Measurements from ENCODE around the gene FBXW8.

The FBXW8 gene

DNA sequence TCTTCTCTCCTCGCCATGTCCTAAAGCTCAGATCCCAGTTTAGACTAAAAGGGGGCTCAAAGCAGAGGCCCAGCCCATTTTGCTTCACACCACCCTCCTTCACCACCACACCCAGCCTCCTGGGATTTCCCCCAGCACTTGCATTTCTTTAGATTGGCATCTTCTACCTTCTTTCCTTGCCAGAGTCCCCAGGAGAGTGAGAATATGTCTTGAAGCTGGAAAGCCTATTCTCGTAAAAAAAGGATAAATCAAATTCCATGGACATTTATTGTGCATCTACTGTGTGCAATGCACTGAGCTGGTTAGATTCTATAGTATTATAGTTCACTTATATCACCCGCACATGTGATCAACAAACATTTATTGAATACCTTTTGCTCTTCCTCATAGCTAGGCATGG, 10.2 kb downstream of the FBXW8 start:
- FAIRE-seq (no peak), DNase-seq (ENCODE audit: extremely low spot score, insufficient read length, low read depth) (no peak)

- peak; percentile 72 for FAIRE-seq
- no peak for DNase-seq (ENCODE audit: extremely low spot score, insufficient read length, low read depth)
These were observed 11.6 kb downstream of the FBXW8 start for GRCh38 chr12:116922194-116922897.

GRCh38 chr12:116924558-116925453, 14.1 kb downstream of the FBXW8 start:
- DNase-seq (ENCODE audit: extremely low spot score, insufficient read length, low read depth) (peak; percentile 39), FAIRE-seq (peak; percentile 93)

GRCh38 chr12:116926283-116927243, 15.8 kb downstream of the FBXW8 start:
- FAIRE-seq (no peak), DNase-seq (ENCODE audit: extremely low spot score, insufficient read length, low read depth) (no peak)

- DNase-seq (ENCODE audit: extremely low spot score, insufficient read length, low read depth), result no peak
- FAIRE-seq, result no peak
These were observed 16.6 kb downstream of the FBXW8 start for GRCh38 chr12:116927244-116927940.

- DNase-seq (ENCODE audit: extremely low spot score, insufficient read length, low read depth) (no peak), FAIRE-seq (no peak)
These were observed 17.8 kb downstream of the FBXW8 start for GRCh38 chr12:116928504-116928903.

DNA sequence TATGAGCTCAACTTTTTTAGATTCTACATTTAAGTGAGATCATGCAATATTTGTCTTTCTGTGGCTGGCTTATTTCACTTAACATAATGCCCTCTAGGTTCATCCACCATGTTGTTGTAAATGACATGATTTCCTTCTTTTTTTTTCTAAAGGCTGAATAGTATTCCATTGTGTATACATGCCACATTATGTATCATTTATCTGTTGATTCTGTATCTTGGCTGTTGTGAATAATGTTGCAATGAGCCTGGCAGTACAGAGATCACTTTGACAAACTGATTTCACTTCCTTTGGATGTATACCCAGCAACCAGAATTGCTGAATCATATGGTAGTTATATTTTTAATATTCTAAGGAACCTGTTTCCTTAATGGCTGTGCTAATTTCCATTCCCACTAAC, 19.1 kb downstream of the FBXW8 start:
- FAIRE-seq (no peak), DNase-seq (ENCODE audit: extremely low spot score, insufficient read length, low read depth) (no peak)

- DNase-seq (ENCODE audit: extremely low spot score, insufficient read length, low read depth) (no peak), FAIRE-seq (no peak)
These were observed 20.9 kb downstream of the FBXW8 start for GRCh38 chr12:116931665-116932064.

DNA sequence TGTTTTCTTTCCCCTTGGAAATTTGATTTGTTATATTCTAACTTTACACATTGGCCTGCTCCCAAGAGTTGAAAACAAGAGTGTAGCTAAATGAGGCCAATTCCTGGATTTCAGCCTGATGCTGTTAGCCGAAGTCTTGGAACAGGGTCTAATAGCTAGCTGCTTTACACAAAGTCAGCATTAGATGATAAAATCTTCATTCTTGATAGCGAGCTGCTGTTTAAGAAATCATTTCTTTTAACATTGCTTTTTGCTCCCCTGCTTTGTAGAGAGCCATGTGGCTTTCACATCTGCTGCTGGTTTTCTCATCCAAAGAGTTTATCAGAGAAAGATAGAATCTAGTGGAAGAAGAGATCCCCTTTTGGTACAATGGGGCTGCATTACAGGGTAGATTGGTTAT, 22.3 kb downstream of the FBXW8 start:
- DNase-seq (ENCODE audit: extremely low spot score, insufficient read length, low read depth), result no peak
- no peak for FAIRE-seq

DNA sequence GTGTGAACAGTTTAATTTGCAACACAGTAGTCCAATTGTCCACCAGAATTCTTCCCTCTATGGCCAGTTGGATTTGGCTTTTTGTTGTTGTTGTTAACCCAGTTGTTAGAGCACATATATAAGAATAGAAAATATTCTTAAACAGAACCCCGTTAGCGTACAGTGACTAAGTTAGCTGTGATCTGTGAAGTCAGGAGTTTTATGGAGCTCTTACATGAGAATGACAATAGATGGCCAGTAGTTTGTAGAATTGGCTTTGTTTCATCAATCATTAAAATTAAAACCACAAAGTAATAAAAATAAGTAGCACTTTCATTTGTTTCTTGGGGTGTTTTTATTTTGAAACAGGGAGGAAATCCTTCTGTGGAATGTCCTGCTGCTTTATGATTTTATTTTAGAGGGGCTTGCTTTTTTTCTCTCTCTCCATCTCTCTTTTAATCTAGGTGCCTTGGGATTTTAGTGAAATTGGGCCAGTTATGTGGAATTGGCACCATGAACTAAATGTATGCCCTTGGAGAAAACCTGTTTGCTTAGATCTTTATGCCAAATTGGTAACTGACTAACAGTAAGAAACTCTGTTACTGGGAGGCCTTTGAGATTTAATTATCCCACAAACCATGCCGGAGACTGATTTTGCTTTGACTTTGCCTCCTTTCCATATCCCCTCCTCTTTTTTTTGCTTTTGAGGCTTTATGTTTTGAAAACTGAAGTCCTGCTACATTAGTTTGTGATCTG, 22.9 kb downstream of the FBXW8 start:
- FAIRE-seq, result no peak
- DNase-seq (ENCODE audit: extremely low spot score, insufficient read length, low read depth), result no peak

DNA sequence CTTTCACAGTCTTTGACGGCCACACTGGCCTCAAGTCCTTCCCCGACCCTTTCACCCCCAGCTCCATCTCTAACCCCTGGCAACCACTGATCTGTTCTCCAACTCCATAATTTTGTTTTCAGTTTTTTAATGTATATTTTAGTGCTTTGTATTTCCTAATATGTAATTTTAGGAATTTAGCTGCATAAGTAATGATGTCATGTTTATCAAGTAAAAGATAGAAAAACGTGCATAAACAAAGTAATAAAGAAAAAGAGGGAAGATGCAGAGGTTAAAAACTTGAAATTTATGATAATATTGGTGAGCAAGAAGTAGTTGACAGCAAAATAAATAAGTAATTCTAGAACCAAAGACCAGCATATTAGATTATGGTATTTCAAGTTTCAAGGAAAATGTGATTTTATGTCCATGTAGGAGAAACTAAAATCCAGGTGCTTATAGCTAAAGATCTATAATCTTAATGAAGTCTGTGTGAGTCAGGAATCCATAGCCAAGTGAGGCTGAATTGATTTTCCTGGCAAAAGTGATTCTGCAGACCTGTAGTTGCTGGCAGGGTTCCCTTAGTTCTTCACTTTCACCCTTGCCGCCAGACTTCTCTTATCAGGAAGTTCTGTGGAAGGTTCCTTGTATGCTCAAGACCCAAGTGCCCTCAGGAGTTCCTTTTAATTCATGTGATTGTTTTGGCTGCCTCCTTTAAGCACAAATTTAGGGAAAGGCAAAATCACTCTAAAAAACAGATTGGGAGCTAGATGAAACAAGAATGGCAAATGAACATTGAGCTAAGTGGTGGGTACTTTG, 24.4 kb downstream of the FBXW8 start:
- FAIRE-seq (no peak), DNase-seq (ENCODE audit: extremely low spot score, insufficient read length, low read depth) (no peak)

GRCh38 chr12:116937640-116938039, 26.9 kb downstream of the FBXW8 start:
- no peak for FAIRE-seq
- DNase-seq (ENCODE audit: extremely low spot score, insufficient read length, low read depth), result no peak

- no peak for DNase-seq (ENCODE audit: extremely low spot score, insufficient read length, low read depth)
- no peak for FAIRE-seq
These were observed 29.0 kb downstream of the FBXW8 start for GRCh38 chr12:116939734-116940133.

DNA sequence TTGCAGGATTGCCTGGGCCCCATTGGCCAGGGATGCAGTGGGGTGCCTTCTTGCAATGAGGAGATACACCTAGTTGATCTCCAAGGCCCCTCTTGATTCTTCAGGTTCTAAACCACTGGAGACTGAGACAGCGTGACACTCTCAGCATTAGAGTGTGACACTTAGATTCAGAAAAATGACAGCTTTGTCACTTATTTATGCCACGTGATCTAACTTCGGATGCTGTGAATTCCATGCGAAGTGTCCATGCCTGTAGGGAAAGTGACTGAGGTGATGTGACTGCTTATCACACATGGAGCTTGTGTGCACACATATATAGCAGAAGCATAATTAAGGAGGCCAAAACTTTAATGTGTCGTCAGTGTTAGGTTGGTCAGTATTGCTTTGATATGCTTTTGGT, 30.4 kb downstream of the FBXW8 start:
- no peak for FAIRE-seq

GRCh38 chr12:116943419-116944372, 32.9 kb downstream of the FBXW8 start:
- FAIRE-seq (no peak), DNase-seq (ENCODE audit: extremely low spot score, insufficient read length, low read depth) (no peak)

More for the DNA sequence above, 30.4 kb downstream of the FBXW8 start:
- no peak for DNase-seq (ENCODE audit: extremely low spot score, insufficient read length, low read depth)

GRCh38 chr12:116945886-116946550, 35.3 kb downstream of the FBXW8 start:
- DNase-seq (ENCODE audit: extremely low spot score, insufficient read length, low read depth) (no peak), FAIRE-seq (no peak)

DNA sequence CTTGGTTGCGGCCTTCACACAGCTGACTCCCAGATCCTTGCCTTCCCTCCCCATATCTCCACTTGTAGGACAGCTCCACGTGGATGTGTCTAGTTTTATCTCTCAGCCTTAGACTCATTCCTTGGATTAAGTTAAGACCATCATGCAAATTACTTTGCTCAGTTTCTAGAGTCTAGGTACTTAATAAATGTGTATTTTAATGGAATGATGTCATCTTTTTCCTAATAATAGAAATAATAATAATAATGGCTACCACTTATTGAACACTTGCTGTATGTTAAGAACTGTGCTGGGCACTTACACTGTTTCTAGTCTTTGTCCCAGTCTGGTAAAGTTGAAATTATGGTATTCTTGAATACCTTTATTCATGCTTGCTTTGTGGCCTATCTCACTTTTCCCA, 37.5 kb downstream of the FBXW8 start:
- no peak for FAIRE-seq
- no peak for DNase-seq (ENCODE audit: extremely low spot score, insufficient read length, low read depth)
